Lung (tissue), 12 donors: Measurements from ENCODE around the gene MYRFL. TPM values are rescaled to one million over a fixed set of nuclear protein-coding genes. Genes with fewer than 3 reads are reported as not detected.

Source experiments
- ATAC-seq: fragments of 200-7000 bp; cut with Tn5 transposase; one replicate; pipeline ENCODE4 v1.9.1; 2020; ENCODE audit warnings: moderate number of reproducible peaks; ENCODE audit not compliant: insufficient read depth, low FRiP score
- DNase-seq, 3 donors: peaks; one replicate each; pipeline ENCODE4 v3.0.0-alpha.2; 2013 to 2017
- H3K27ac ChIP-seq, 2 donors: one replicate each; pipeline ENCODE4 v1.5.1; 2013; ENCODE audit warnings: mild to moderate bottlenecking in 2 of 2, moderate library complexity in 2 of 2, control low read depth in 1 of 2, inconsistent platforms in 1 of 2, low read depth in 1 of 2, low read length in 1 of 2
- H3K27me3 ChIP-seq, 3 donors: one replicate each; pipeline ENCODE4 v1.5.1; 2013; ENCODE audit warnings: low read length in 2 of 3; ENCODE audit not compliant: control insufficient read depth in 3 of 3, insufficient read depth in 3 of 3
- H3K36me3 ChIP-seq, 4 donors: one replicate each; pipeline ENCODE4 v1.5.1; 2013; ENCODE audit warnings: low read length in 4 of 4, mild to moderate bottlenecking in 1 of 4, moderate library complexity in 1 of 4; ENCODE audit not compliant: control insufficient read depth in 4 of 4, insufficient read depth in 4 of 4
- H3K4me1 ChIP-seq, 5 donors: one replicate each; pipeline ENCODE4 v1.5.1; 2013; ENCODE audit warnings: low read length in 5 of 5, mild to moderate bottlenecking in 2 of 5, moderate library complexity in 1 of 5; ENCODE audit not compliant: control insufficient read depth in 5 of 5, insufficient read depth in 5 of 5
- H3K4me3 ChIP-seq: one replicate; pipeline ENCODE4 v1.5.1; 2013; ENCODE audit warnings: mild to moderate bottlenecking, control low read depth, moderate library complexity
- H3K9ac ChIP-seq, 2 donors: one replicate each; pipeline ENCODE4 v1.5.1; 2013; ENCODE audit warnings: low read length in 2 of 2, control low read depth in 1 of 2; ENCODE audit not compliant: insufficient read depth in 1 of 2
- H3K9me3 ChIP-seq, 4 donors: one replicate each; pipeline ENCODE4 v1.5.1; 2013; ENCODE audit warnings: low read length in 3 of 4, mild to moderate bottlenecking in 1 of 4, moderate library complexity in 1 of 4; ENCODE audit not compliant: control insufficient read depth in 4 of 4, insufficient read depth in 3 of 4
- CTCF ChIP-seq: IDR thresholded peaks from 2 replicates; pipeline ENCODE4 v1.5.1; 2012; ENCODE audit warnings: mild to moderate bottlenecking; ENCODE audit errors: control extremely low read depth, extremely low read depth
- WGBS, 2 donors: extraction: QIAGEN DNeasy Blood & Tissue Kit; methylation state at CpG; one replicate each; pipeline ENCODE4 v1.1.7; 2013; 5-methylcytosine and 5-hydroxymethylcytosine counted together
- polyA plus RNA-seq, 2 donors: library from polyadenylated mRNA; stranded (reverse); fragments of 200-250 nt; gene quantifications; one replicate each; pipeline ENCODE4 v1.2.1, GENCODE V29; 2013
- total RNA-seq, 2 donors: library from RNA; depleted of rRNA in 1 of 2; stranded (reverse); fragments of >200 nt in 1 of 2; gene quantifications; one replicate each; pipeline ENCODE4 v1.2.1, GENCODE V29; 2014 to 2021
- donor health status: control.
- donor health status: control.
- donor health status: Bipolar disorder and iron deficiency.
- donor health status: healthy.
- donor health status: DM: yes; HTN: yes; CAD: no.

MYRFL gene
- total and polyA plus RNA-seq, 4 donors: 0.03 to 1.9 (median 0.15) TPM

GRCh38 chr12:69834576-69834975 is 9.5 kb downstream of the MYRFL start:
- no peaks in the 10 kb centered on the region for H3K9me3 ChIP-seq
- peaks cover 0 to 11% (median 4%) of the 10 kb centered on the region in 5 donors for H3K4me1 ChIP-seq
- DNase-seq: peak in 1 of 3 donors; percentile 24
- no peaks in the 10 kb centered on the region for H3K36me3 ChIP-seq
- no peak for ATAC-seq
- no peak overlapping the region for H3K9ac ChIP-seq
- TF ChIP-seq CTCF: no peak
- no peak overlapping the region for H3K27ac ChIP-seq
- H3K4me3 ChIP-seq: no peak overlapping the region
- H3K27me3 ChIP-seq: no peaks in the 10 kb centered on the region

GRCh38 chr12:69835081-69835480 is 10.1 kb downstream of the MYRFL start:
- ATAC-seq (no peak), DNase-seq (peak in 1 of 3 donors; percentile 27)
- Histone ChIP-seq H3K27ac (no peak overlapping the region), H3K27me3 (no peaks in the 10 kb centered on the region), H3K4me3 (no peak overlapping the region), H3K9ac (no peak overlapping the region), H3K36me3 (no peaks in the 10 kb centered on the region), H3K4me1 (peaks cover 0 to 11% (median 4%) of the 10 kb centered on the region in 5 donors), H3K9me3 (no peaks in the 10 kb centered on the region)
- 55 to 85% methylated on average over 3 of the region's 3 CpGs for WGBS, 2 donors
- no peak for TF ChIP-seq CTCF

- 93 to 94% methylated on average over 13 of the region's 13 CpGs for WGBS, 2 donors
- H3K27ac ChIP-seq: no peak overlapping the region
- ATAC-seq (no peak), DNase-seq (no peak)
- H3K4me1 ChIP-seq: peaks cover 0 to 11% (median 4%) of the 10 kb centered on the region in 5 donors
- no peaks in the 10 kb centered on the region for H3K9me3 ChIP-seq
- H3K9ac ChIP-seq: no peak overlapping the region
- H3K4me3 ChIP-seq: no peak overlapping the region
- no peaks in the 10 kb centered on the region for H3K27me3 ChIP-seq
- H3K36me3 ChIP-seq: no peaks in the 10 kb centered on the region
- TF ChIP-seq CTCF: no peak
Observed at GRCh38 chr12:69836015-69836414, 11.0 kb downstream of the MYRFL start.

GRCh38 chr12:69837191-69837590 is 12.2 kb downstream of the MYRFL start:
- WGBS, 2 donors: 88 to 93% methylated on average over 4 of the region's 4 CpGs
- no peak for TF ChIP-seq CTCF
- no peak for DNase-seq
- Histone ChIP-seq H3K27ac (no peak overlapping the region), H3K27me3 (no peaks in the 10 kb centered on the region), H3K9ac (no peak overlapping the region), H3K9me3 (no peaks in the 10 kb centered on the region), H3K4me3 (no peak overlapping the region), H3K36me3 (no peaks in the 10 kb centered on the region), H3K4me1 (peaks cover 0 to 11% (median 4%) of the 10 kb centered on the region in 5 donors)
- ATAC-seq: no peak
